A673 (cell line): Measurements from ENCODE around the gene RGS3. TPM values are rescaled to one million over a fixed set of nuclear protein-coding genes. Genes with fewer than 3 reads are reported as not detected.

Source experiments
- BruUV-seq: library from RNA; stranded (reverse); fragments of 400-500 nt; replicated peaks from 2 replicates; lab custom pipeline; 2021; lab: Mats Ljungman, UMichigan
- CTCF ChIA-PET: fragments of 300-600 bp; sonication (Branson Sonifier 250); formaldehyde crosslinking; loops from one replicate; lab custom pipeline; 2022; ENCODE audit warnings: antibody characterized with exemption; lab: Charles Lee
- POLR2A ChIA-PET: fragments of 300-600 bp; sonication (Branson Sonifier 250); formaldehyde crosslinking; loops from one replicate; lab custom pipeline; 2022; ENCODE audit warnings: antibody characterized with exemption; ENCODE audit not compliant: low non-redundant PET; lab: Charles Lee
- DNase-seq: peaks from one replicate; pipeline ENCODE4 v3.0.0-alpha.2; 2015; ENCODE audit warnings: low spot score
- H3K27ac ChIP-seq: fragments of 200-600 bp; sonication (generic); 2 replicates; pipeline ENCODE4 v1.5.1; 2016; ENCODE audit warnings: mixed run types, low read depth, mild to moderate bottlenecking, mixed read lengths, antibody characterized with exemption, low read length; ENCODE audit not compliant: poor library complexity, severe bottlenecking
- H3K27me3 ChIP-seq: fragments of 200-600 bp; sonication (generic); replicated peaks from 2 replicates; pipeline ENCODE4 v1.6.1; 2017; ENCODE audit warnings: mixed run types, low read depth, mild to moderate bottlenecking, mixed read lengths, antibody characterized with exemption, low read length; ENCODE audit not compliant: insufficient read depth, poor library complexity
- H3K36me3 ChIP-seq: fragments of 200-600 bp; sonication (generic); 2 replicates; pipeline ENCODE4 v1.6.1; 2016; ENCODE audit warnings: mixed run types, mild to moderate bottlenecking, mixed read lengths, antibody characterized with exemption, low read length; ENCODE audit not compliant: insufficient read depth, poor library complexity, severe bottlenecking
- H3K4me1 ChIP-seq: fragments of 200-600 bp; sonication (generic); 2 replicates; pipeline ENCODE4 v1.6.1; 2017; ENCODE audit warnings: mixed run types, mild to moderate bottlenecking, mixed read lengths, antibody characterized with exemption, low read length; ENCODE audit not compliant: insufficient read depth, poor library complexity, severe bottlenecking
- H3K4me3 ChIP-seq: fragments of 200-600 bp; sonication (generic); 2 replicates; pipeline ENCODE4 v1.5.1; 2016; ENCODE audit warnings: low read depth, mixed run types, mild to moderate bottlenecking, mixed read lengths, low read length; ENCODE audit not compliant: poor library complexity, severe bottlenecking
- H3K9me3 ChIP-seq: fragments of 200-600 bp; sonication (generic); 2 replicates; pipeline ENCODE4 v1.6.1; 2016; ENCODE audit warnings: mixed run types, low read depth, mild to moderate bottlenecking, mixed read lengths, antibody characterized with exemption, low read length; ENCODE audit not compliant: poor library complexity, severe bottlenecking
- EZH2 ChIP-seq: fragments of 200-600 bp; sonication (generic); IDR thresholded peaks from 2 replicates; pipeline ENCODE4 v1.6.1; 2017; ENCODE audit warnings: borderline replicate concordance, low read depth, mild to moderate bottlenecking, mixed read lengths, antibody characterized with exemption, low read length; ENCODE audit not compliant: poor library complexity, severe bottlenecking
- intact Hi-C: fragments of 100-400 bp; cut with micrococcal nuclease; formaldehyde crosslinking; loops from one replicate; pipeline ENCODE4 v1.10.0; 2022; ENCODE audit not compliant: unreplicated experiment
- total RNA-seq: library from RNA; stranded (reverse); gene quantifications from 2 replicates; pipeline ENCODE4 v1.2.3, GENCODE V29; 2021
- TF ChIP-seq, protein P1 (sequence below): fragments of 300-800, 200-600 bp; sonication (generic); conservative IDR thresholded peaks from 2 replicates; pipeline ENCODE4 v1.5.1; 2017; ENCODE audit warnings: low read depth, mild to moderate bottlenecking, antibody characterized with exemption, low read length, moderate library complexity, mixed read lengths

Gene RGS3
- total RNA-seq, 1 experiment from 2014 or later: 19.2 TPM

DNA sequence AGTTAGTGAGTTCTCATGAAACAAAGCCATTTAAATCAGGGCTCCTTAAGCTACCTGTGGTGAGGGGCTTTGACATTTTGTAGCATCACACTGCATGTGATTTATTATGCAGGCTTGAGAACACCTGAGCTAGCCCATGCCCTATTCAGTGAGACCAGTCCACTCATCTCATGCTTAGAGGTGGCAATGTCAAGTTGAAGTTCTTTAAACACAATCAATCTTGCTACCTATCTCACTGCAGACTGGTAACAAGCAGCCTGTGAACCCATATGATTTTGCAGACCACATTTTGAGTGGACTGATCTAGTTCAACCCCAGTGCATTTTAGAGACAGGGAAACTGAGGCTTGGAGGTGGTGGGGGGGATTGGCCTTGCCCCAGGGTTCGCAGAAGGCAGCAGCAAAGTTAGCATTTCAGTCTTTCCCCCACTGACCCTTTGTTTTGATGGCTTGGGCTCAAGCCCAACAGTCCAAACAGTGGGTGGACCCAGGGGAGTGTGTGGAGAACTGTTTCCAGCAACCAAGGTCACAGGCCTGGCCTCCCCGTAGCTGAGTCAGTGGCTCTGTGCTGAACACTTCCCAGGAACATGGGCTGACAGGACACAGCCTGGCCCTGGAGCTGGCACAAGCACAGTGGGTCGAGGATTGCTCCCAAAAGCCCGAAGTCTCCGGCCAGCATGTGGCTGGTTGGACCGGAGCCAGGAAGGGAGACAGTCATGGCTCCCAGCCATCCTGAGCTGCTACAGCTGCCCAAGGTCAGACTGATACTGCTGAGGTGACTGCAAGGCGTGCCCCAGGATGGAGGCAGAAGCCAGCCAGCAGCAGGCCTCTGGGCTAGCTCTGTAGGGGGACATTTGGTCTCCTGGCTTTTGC is 95.3 kb downstream of the RGS3 start:
- POLR2A ChIA-PET: no interaction called here
- no peak overlapping the region for H3K27ac ChIP-seq
- no peak for DNase-seq
- H3K9me3 ChIP-seq: no peaks in the 10 kb centered on the region
- H3K4me1 ChIP-seq: no peaks in the 10 kb centered on the region
- H3K27me3 ChIP-seq: no peaks in the 10 kb centered on the region
- no peaks in the 10 kb centered on the region for H3K36me3 ChIP-seq
- H3K4me3 ChIP-seq: no peak overlapping the region
- no TSS peak for BruUV-seq
- CTCF ChIA-PET: no interaction called here
- intact Hi-C loops: no loop called here
- TF ChIP-seq EZH2: no peak
- TF ChIP-seq, protein P1, sequence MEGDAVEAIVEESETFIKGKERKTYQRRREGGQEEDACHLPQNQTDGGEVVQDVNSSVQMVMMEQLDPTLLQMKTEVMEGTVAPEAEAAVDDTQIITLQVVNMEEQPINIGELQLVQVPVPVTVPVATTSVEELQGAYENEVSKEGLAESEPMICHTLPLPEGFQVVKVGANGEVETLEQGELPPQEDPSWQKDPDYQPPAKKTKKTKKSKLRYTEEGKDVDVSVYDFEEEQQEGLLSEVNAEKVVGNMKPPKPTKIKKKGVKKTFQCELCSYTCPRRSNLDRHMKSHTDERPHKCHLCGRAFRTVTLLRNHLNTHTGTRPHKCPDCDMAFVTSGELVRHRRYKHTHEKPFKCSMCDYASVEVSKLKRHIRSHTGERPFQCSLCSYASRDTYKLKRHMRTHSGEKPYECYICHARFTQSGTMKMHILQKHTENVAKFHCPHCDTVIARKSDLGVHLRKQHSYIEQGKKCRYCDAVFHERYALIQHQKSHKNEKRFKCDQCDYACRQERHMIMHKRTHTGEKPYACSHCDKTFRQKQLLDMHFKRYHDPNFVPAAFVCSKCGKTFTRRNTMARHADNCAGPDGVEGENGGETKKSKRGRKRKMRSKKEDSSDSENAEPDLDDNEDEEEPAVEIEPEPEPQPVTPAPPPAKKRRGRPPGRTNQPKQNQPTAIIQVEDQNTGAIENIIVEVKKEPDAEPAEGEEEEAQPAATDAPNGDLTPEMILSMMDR: no peak

DNA sequence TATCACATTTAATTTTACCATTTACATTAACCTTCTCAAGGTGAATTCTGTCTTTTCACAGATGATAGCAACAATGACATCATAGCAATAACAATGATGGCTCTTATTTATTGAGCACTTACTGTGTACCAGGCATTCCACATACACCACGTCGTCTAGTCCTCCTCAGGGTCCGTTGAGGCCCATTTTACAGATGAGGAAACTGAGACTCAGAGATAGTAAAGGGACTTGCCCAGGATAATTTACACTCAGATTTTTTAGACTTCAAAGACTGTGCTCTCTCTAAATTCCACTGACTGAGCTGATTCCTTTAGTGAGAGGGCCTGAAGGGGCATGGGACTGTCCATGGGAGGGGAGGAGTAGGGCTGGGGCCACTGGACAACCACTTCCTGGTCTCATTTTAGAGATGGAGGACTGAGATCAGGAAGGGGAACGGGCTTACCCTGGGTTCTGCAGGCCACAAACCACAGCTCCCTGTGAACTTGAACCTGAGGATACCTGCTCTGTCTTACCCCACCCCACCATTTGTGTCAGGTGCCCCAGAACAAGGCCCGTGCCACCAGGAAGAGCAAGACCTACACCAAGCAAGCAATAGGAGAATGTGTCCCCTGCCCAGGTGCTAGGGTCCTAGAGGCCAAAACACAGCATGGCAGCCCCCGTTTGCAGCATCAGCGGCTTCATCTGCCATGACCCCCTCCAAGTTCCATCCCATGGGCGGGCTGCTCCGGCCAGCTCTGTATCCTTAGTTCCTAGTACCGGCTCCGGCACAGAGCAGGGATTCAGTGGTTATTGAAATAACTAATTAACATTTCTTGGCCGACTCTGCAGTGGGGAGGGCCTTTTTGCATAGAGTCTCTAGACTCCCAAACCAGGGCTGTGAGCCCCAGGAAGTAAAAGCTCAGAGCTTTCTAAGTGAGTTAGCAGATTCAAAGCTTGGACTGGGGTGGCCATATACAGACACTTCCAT is 96.6 kb downstream of the RGS3 start:
- H3K27me3 ChIP-seq: no peaks in the 10 kb centered on the region
- intact Hi-C loops: loop anchor here (10.0 kb wide), 1 partner anchor 95 kb away; the partner anchor contains the start of gene RGS3

More for the DNA sequence above, 96.6 kb downstream of the RGS3 start:
- DNase-seq: no peak
- Histone ChIP-seq H3K36me3 (no peaks in the 10 kb centered on the region), H3K27ac (no peak overlapping the region), H3K4me3 (no peak overlapping the region), H3K9me3 (no peaks in the 10 kb centered on the region), H3K4me1 (peaks cover 7% of the 10 kb centered on the region)
- POLR2A ChIA-PET: no interaction called here
- BruUV-seq: no TSS peak
- TF ChIP-seq, protein P1: no peak
- TF ChIP-seq EZH2: no peak
- CTCF ChIA-PET: no interaction called here
